CD4-positive, alpha-beta T cell treated with Interleukin-6 at 100 ng/mL for 8 hours (primary cell): ENCODE data around the gene DNAH8.
"Not testable (repeated sequence)": the region's sequence is repeated elsewhere in the genome, so short reads cannot be mapped to it uniquely, and the experiment has no call there.

Source experiments
- DNase-seq: peaks from one replicate; pipeline ENCODE4 v3.0.0-alpha.2; 2020; ENCODE audit warnings: mixed read lengths, low spot score

DNAH8 gene

DNA sequence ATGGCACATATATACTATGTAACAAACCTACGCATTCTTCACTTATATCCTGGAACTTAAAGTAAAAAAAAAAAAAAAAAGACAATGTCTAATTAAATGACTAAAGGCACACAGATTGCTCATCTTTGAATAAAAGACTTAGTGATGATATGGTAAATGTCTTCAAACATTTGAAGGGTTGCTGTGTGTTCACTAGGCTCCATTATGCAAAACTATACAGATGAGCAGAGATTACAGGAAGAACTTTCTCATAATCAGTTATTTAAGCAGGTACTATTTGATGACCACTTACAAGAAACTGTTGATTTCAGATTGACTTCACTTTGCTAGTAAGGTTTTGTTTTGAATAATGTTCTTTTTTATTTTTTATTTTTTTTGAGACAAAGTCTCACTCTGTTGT lies 34.4 kb downstream of the DNAH8 start:
- no peak for DNase-seq

DNA sequence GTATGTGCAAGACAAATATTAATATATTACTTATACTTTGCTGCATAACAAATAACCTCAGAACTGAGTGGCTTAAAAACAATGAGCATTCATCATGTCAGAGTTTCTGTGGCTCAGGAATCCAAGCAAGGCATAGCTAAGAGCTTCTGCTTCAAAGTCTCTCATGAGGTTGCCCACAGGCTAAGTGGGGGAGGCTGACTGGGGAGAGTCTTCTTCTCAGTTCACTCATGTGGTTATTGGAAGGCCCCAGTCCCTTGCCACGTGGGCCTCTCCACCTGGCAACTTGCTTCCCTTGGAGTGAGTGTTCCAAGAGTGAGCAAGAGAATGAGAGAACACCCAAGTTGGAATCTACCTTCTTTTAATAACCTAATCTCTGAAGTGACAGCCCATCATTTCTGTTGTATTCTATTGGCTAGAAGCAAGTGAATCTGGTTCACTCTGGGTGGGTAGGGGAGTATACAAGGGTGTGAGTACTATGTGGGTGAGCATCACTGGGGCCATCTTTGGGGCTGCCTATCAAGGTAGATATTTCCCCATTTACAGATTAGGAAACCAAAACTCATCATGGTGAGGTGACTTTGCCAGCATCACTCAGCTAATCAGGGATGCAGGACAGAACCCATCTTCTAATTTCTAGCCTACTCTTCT lies 36.0 kb downstream of the DNAH8 start:
- DNase-seq = no peak

DNA sequence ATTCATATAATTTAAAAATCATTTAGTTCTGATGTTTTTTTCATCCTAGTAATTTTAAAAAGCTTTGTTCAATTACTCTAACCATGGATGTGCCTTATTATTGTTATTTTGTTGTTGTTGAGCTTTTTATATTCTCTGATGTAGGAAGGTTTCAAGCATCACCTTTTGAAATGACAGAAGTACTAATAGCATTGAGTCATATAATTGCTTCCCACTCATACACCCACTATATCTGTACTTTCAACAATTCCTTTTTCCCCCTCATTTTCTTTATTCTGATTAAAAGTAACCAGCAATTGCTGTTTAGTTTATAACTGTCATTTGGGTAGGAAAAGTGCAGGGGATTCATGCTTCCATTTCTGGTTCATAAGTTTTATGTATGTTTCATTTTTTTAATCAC lies 38.6 kb downstream of the DNAH8 start:
- DNase-seq = no peak

DNA sequence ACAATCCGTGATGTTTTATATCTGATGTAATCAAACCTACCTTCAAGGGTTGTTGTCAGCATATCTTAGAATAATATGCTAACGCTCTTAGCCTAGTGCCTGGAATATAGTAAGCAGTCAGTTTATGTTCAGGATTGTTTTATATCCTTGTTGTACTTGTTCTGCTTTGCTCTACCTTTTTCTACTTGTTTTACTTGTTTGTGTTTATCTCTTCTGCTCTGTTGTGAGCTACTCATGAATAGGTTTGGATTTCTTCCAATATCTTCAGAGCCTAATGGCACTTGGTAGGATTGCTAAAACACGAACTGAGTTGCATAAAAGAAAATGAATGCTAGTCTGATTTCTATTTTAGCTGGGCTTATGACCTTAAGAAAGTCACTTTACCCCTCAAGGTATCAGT lies 40.1 kb downstream of the DNAH8 start:
- DNase-seq = no peak

DNA sequence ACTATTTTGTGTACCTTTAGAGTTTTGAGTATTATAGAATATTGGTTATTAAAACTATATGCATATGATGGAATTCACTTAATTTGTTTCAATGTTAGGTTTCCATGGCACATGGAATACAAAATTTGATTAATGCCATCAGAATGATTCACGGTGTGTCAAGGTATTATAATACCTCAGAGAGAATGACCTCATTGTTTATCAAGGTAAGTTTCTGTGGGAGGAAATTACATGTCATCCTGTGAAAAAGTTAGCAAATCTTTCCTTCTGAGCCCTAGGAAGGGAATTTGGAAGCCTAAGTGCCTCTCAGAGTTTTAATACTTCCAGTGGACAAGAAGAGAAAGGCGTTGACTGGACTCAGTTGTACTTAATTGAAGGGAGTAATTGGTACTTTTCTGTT lies 40.8 kb downstream of the DNAH8 start:
- no peak for DNase-seq

DNA sequence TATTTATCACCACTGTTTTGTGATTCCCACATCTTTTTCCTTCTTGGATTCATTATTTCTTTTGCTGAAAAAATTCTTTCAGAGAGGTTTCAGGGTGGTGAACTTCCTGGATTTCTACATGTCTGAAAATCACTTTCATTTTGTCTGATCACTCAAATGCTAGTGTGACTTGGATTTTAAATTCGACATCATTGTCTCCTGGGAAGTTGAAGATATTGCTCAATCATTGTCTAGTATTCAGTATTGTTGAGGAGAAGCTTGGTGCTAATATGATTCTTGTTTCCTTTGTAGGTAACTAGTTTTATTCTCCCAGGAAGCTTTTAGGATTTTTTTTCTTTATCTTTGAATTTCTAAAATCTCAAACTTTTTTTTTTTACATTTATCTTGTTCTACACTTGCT lies 45.0 kb downstream of the DNAH8 start:
- DNase-seq = no peak

DNA sequence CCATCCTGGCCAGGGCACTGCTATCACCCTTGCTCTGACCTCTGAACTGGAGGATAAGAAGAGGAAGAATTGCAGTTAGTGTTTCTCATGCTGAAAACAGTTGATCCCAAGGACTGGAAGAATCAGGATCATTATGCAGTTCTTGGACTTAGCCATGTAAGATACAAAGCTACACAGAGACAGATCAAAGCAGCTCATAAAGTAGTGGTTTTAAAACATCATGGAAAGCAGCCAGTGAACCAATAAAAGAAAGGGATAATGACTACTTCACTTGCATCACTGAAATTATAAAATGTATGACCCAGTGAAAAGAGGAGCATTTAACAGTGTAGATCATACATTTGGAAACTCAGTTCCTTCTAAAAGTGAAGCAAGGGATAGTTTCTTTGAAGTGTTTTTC lies 47.7 kb downstream of the DNAH8 start:
- no peak for DNase-seq

DNA sequence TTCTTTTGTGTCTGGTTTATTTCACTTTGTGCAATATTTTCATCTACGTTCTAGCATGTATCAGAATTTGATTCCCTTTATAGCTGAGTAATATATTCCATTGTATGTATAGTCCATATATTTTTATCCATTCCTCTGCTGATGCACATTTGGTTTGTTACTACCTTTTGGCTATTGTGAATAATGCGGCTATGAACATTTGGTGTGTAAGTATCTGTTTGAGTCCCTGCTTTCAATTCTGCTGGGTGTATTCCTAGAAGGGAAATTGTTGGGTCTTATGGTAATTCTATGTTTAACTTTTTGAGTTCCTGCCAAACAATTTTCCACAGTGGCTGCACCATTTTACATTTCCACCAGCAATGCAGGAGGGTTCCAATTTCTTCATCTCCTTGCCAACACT lies 52.4 kb downstream of the DNAH8 start:
- no peak for DNase-seq

DNA sequence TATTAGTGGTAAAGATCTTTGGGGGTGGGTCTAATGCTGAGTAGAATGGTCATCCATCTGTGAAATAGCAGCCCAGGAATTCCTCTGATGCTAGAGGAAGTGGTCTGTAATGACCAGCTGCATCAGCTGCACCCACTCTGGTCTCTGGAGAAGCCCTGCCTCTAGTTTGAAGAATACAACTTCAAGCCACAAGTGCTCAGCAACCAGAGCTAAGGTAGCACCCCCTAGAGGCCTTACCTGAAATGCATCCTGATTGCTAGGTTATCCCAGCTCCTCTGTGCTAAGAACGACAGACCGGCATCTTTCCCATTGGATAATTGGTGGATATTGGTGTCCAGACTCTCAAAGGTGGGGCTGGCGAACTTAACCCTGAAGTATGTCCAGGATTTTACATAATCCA lies 58.2 kb downstream of the DNAH8 start:
- no peak for DNase-seq

DNA sequence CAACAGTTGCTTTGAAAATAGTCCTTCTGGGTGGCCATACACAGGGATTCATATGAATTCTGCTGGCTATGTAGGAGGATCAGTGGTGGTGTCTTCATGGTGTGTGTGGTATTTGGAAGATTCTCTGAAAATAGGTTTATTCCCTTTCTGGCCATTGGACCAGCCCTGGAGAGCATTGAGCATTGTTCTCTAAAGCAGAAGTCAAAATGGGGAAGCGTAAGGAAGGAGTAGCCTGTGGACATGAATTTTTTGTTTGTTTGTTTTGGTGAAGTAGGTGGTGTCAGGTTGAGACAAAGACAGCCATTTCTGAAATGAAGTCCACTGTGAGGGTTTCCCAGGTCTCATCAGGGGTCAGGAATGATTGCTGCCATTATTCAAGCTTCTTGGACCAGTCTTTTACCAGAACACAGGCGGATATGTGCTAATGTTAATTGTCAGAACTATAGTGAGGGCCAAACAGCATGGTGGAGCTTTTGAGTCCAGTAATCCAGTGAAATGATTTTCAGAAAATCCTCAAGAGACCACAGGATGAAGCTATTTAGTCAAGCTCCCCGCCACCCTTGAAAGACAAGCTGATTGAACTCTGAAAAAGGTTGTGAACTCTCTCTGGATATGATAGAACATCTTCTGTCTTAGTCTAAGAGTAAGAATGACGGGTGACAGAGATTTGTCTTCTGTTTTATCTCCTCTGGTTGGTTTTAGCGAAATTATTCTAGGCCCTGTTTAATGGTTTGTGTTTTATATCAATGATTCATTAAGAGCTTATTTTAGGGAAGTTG lies 60.0 kb downstream of the DNAH8 start:
- no peak for DNase-seq

DNA sequence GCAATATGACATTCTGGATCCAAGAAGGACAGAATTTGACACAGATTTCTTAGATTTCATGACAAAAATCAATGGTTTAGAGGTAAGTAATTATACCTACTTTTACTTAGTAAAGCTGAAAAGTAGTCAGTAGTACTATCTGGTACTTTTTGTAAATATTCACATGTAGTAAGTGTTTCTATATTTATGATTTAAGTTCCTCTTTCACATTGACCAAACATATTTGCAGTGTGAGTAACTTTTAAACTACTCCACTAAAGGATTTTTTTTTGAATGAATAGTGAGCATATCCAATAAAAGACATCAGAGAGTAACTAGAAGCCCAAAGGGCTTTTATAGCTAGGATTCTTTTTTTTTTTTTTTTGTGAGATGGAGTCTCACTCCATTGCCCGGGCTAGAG lies 60.8 kb downstream of the DNAH8 start:
- no peak for DNase-seq

DNA sequence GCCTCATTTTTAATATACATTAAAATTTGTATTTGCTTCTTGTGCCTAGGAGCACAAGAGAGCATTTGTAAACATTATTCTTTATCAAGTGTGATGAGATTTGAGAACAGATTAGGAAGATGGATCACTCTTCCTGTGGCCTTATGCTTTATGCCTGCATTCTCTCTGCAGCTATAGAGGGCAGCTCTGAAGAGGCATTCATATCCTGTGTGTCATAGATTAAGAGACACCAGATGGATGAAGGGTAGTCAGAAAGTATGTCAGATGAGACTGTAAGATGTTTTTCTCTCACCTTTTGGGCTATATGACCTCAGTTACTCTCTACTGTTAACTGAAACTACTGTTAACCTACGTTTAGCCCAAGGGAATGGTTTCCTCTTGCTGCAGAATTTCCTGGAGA lies 61.4 kb downstream of the DNAH8 start:
- DNase-seq = no peak

DNA sequence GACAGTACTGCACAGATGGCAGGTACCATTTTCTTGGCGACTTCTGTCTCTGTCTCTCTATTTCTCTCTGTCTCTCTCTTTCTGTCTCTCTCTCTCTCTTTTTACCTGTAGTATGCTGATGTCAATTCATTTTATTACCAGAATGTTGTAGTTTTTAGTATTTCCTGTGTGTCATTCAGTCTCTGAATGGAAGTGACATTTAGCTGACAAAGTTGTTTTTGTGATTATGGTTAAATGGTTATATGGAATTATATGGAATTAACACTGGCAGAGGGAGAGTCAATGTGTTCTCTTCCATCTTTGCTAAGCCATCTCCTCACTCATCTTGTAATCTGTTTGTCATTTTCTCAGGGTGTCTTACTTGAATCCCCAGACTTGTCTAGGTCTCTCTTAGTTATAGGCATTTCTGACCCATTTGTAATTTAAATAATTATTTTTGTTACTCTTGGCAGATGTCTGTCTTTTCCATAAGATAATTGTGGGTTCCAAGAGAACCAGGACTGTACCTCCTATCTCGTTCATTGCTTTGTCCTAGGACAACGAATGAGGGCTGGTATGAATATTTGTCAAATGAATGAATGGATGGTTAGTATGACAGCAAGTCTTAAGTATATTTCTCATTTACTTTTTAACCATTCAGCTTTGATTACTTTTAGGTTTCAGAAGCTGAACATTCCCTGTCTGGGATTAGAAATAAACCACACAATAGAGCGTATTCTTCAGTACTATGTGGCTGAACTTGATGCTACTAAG lies 64.4 kb downstream of the DNAH8 start:
- DNase-seq = no peak

DNA sequence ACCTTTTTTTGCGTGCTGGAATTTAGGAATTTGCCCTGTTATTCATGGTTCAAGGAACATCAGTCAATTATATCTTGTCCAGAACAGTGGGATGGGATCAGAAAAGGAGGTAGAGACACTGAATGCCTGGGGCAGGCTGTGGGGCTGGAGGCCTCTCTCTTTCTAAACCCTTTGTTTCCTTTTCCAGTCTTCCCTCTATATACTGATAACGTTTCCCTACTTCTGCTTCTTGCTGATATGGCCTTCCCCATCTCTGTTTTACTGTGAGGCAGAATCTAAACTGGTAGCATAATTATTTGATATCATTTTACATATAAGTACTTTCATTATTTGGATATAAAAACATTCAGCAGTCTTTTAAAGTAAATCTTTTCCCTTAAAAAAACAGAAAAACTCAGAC lies 67.5 kb downstream of the DNAH8 start:
- DNase-seq = no peak

DNA sequence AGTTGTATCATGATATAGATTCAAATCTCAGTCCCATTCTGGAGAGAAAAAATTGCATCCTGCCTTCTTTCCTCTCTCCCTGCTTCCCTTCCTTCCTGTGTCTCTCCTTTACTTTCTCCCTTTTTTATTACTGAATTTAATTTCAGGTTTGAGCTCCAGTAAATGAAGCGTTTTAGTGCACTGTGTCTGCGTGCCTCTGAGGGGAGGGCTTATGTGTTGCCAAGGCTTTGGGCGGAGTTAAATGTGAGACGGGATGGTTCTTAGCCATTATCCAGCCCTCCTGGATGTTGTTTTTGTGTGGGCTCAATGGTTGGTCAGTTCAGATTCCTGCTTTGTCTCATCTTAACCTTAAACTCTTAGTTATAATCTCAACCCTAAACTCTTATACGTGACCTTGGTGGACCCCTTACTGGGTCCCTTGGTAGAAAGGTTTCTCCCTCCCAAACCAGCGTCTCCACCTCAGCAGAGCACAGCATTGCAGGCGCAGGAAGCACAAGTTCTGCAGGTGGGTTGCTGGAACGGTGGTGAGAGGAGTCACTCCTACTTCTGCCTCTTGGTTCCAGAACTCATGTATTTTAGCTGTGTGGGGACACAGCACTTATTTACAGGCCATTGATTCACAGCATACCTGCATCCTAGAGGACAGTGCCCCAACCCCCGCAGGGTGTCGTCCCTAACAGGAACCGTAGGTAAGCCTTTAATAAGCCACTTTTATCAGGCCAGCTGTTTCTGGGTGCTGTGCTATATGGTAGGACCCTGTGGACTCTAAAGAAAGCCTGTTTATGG lies 68.5 kb downstream of the DNAH8 start:
- DNase-seq = no peak

DNA sequence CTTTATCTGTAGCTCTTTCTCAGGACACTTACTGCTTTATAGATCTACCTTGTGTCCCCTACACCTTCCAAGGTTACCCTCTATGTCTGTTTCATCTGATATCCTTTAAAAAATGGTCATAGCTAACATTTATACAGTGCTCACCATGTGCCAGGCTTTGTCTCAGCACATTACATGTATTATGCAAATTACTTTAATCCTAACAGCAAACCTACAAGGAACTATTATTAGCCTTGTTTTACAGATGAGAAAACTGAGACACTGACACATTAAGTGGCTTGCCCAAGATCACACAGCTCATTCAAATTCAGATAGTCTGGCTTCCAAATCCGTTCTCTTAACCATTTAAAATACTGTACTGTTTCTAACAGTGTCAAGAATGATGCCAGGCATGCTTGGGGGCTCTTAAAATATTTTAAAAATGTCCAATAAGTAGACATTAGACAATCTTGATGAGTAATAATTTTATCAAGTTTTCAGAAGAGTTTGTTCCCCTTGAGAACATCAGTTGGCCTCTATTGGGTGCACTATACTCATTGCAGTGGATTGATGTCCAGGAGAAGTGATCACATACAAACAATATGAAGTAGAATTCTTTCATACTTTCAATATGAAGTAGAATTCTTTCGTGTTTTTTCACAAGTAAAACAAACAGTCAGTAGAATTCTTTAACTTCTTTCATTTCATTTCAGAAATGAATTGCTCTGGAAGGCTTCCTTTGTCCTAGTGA lies 69.6 kb downstream of the DNAH8 start:
- DNase-seq = no peak

DNA sequence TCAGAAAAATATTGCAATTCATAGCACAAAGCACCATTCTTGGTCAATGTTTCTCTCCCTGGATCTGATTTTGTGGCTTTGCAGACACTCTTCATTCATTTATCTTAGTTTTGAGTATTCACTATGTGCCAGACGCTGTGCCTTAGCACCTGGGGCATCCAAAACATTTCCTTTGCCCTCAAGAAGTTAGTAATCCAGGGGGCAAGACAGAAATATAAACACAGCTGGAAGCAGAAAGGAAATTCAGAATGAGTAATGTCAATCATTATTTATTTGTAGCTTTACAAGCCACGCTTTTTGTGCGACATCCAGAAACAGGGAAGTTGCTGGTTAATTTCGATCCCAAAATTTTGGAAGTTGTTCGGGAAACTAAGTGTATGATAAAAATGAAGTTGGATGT lies 71.4 kb downstream of the DNAH8 start:
- DNase-seq = no peak

DNA sequence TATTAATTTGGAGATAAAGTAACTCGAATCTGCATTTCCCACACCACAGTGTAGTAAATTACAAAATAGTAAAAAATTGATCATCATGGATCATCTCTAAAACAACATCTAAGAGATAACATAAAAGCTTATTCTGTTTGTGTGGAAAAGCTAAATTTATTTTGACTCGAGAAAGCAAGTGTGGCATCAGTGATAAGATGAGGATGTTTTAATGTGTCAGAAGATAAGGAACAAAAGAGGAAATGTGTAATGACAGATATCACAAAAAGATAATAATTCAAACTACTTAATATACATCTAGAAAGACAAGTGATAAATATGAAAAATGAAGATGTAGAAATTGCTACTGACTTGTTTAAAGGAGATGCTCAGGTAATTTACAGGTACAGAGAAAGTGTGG lies 74.1 kb downstream of the DNAH8 start:
- no peak for DNase-seq

DNA sequence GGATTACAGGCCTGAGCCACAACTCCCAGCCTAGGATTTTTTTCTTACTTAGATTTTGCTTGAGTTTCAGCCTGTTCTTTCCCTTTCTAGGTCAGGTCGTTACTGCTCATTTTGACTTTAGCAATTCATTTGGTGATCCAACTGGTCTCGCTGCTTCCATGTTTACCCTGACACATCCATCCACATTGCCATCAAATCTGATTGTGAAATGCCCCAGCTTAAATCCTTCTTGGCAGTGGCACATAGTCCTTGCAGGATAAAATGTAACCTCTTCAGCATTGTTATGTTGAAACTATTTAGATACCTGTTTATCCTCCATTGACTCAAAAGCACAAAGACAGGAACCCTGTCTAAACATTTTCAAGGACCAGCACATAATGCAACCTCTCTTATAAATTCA lies 77.2 kb downstream of the DNAH8 start:
- DNase-seq = no peak

DNA sequence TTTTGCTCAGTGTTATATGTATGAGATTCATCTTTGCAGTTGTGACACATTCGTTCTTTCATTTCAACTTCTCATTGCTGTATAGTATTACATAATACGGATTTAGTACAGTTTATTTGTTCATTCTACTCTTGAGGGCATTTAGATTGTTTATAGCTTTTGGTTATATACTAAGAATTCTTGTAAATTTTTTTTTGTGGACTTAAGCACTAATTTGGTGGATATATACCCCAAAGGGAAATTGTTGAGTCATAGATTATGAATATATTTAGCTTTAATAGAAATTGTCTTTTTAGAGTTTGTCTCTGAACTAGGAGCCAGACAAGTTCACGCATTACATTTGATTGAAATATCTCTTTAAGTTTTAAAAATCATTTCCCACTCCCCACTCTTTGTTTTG lies 79.6 kb downstream of the DNAH8 start:
- no peak for DNase-seq

DNA sequence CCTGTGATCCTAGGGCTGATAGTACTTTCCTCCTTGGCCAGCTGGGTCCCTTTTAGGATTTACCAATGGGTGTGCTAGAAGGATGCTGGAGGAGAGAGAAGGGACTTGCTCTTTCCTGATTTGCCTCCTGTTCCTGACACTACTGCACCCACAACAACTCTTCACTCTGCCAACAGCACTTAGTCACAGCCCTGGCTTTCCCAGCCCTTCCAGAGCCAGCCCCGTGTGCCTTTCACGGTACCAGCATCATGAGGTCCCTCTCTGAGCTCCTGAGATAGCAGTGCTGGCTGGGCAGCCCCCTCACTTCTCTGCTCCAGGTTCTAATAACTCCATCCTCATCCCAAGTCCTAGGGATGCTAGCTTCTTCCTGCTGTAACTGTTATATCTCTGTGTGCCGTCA lies 80.9 kb downstream of the DNAH8 start:
- no peak for DNase-seq

DNA sequence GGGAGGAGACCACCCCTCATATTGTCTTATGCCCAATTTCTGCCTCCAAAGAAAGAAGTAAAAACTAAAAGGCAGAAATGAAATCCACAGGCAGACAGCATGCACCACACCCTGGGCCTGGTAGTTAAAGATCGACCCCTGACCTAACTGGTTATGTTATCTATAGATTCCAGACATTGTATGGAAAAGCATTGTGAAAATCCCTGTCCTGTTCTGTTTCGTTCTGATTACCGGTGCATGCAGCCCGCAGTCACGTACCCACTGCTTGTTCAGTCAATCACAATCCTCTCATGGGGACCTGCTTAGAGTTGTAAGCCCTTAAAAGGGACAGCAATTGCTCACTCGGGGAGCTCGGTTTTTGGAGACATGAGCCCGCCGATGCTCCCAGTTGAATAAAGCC lies 81.3 kb downstream of the DNAH8 start:
- DNase-seq = not testable (repeated sequence)
